IPS DF 19.7 (cell line): ENCODE results near the gene CDK9.
"Not testable (repeated sequence)": the region's sequence is repeated elsewhere in the genome, so short reads cannot be mapped to it uniquely, and the experiment has no call there.

Experiments used
- DNase-seq: peaks from one replicate; pipeline ENCODE4 v3.0.0-alpha.2; 2013; ENCODE audit warnings: low read depth, low spot score

Gene CDK9

DNA sequence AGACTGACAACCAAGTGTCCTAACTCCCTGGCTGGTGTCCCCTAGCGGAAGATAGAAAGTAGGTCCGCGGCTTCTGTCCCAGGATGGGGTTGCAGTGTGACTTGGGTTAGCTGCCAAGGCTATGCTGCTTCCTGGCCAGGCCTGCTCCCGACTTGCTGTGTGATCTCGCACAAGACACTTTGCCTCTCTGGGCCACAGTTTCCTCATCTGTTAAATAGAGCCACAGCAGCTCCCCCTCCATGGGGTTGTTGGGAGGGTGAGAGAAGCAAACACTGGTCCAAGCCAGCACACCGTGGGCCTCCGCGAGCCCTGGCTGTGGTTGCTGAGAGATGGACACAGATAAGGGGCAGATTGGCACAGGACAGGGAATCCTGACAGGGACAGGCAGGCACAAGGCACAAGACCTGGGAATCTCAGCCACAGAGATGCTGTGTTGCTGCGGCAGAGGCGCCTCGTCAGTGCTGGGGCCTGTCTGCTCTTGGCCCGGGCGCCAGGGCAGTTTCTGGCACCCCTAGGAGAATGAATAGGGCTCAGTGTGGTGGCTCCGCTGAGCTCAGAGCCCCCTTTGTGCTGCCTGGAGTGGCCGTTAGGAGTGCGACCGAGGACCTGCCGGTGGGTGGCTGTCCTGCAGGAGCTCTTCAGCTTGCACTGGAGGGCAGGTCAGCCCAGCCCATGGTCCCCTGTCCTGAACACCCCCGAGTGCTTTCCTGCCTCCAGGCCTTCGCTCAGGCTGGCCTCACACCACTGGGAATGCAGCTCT, 5.5 kb upstream of the CDK9 start:
- DNase-seq, result no peak

DNA sequence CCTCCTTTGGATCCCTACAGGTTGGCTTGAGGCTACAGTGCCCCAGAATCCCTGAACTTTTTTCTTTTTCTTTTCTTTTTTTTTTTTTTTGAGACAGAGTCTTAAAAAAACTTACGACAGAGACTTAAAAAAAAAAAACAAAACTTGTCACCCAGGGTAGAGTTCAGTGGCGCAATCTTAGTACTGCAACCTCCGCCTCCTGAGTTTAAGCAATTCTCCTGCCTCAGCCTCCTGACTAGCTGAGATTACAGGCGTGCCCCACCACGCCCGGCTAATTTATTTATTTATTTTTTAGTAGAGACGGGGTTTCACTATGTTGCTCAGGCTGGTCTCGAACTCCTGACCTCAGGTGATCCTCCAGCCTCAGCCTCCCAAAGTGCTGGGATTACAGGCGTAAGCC, 4.9 kb upstream of the CDK9 start:
- DNase-seq, result not testable (repeated sequence)

DNA sequence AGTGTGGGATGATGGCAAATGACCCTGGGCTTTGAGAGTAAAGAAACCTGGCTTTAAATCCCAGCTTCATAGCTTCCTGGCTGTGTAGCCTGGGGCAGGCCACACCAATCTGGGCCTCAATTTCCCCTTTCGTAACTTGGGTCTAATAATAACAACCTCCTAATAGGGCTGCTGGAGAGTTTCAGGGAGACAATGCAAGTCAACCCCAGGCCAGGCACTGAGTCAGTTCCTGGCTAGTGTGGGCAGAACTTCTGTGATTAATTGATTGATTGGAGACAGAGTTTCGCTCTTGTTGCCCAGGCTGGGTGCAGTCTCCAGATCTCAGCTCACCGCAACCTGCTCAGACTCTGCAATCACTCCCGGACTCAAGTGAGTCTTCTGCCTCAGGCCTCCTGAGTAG, 4.0 kb upstream of the CDK9 start:
- no peak for DNase-seq

DNA sequence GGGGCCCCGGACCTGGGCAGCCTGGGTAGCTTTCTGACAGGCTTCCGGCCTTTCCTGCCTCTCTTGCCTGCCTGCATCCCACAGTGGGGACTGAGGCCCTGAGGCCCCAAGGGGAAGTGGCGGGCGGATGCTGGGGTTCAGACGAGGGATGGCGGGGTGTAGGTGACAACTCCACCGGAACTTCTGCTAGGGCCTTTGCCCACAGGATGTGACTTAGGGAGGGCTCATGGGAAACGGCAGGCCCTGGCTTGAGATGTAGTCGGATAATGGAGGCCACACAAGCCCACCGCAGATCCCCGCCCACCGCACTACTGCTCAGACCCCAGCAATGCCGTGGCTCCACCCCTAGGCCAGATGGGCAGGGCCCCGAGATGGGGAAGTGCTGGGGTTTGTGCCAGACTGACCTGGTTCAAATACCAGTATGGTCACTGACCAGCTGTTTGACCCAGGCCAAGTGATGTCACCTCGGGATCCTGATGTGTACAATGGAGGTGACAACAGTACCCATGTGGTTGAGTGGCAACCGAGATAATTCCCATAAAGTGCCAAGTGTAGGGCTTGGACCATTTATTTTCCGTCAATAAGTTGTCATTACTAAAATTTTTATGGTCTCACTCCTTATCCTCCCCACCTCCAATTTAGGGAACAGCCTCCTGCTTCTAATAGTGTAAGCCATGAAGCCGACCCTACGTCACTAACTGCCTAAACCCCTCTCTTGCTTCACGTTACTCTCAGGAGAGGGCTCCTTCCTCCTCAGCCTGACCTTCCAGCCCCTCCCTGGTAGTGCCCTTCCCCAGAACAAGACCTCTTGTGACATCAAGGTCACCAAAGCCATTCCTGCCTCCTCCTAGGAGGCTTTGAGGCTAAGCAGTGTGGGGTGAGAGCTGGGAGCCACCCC, 2.5 kb upstream of the CDK9 start:
- DNase-seq, result no peak

DNA sequence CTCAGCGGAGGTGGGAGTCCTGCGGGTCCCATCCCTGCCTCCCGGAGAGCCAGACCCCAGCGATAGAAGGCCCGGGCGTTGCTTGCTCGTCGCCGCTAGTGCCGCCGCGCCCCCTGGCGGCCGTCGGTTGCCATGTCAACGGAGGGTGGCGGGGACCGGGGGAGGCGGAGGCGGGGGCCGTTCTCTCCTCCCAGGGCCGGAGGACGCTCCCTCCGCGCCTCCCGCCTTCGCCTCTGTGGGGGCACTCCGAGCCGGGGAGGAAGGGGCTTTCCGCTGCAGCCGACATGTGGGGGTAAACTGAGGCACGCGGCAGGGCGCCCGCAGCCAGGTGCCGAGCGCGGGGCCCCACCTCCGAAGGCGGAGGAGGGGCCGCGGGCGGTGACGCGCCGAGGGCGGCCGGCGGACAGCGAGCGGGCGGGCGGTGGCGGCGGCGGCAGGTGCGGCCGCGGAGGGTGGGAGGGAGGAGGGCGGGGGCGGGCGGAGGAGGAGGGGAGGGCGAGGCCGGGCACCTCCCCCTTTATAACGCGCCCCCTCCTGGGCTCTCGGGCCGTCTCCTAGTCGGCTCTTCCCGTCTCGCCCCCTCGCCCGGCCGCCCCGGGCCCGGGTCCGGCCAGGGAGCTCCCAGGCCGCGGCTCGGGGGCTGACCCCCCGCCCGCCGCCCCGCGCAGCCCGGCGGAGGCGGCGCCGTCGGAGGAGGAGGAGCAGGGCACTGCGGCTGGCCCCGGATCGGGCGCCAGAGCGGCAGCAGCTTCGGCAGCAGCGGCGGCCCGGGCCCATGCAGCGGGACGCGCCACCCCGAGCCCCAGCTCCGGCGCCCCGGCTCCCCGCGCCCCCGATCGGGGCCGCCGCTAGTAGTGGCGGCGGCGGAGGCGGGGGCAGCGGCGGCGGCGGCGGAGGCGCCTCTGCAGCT, 556 bp upstream of the CDK9 start:
- no peak for DNase-seq

DNA sequence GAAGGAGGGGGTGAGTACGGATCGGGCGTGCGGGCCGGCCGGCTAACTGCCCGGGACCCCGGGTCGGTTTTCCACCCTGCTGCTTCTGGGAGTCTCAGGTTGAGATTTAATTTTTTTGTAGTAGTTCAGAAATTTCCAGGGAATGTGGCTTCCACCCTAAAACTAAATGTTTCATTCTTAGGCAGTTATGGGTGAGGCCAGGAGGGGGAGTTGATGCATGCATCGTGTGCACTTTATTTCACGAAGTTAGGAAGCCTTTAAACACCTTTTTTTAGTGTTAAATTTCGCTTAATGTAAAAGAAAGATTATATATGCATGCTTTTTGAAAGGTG, 905 bp downstream of the CDK9 start:
- no peak for DNase-seq

DNA sequence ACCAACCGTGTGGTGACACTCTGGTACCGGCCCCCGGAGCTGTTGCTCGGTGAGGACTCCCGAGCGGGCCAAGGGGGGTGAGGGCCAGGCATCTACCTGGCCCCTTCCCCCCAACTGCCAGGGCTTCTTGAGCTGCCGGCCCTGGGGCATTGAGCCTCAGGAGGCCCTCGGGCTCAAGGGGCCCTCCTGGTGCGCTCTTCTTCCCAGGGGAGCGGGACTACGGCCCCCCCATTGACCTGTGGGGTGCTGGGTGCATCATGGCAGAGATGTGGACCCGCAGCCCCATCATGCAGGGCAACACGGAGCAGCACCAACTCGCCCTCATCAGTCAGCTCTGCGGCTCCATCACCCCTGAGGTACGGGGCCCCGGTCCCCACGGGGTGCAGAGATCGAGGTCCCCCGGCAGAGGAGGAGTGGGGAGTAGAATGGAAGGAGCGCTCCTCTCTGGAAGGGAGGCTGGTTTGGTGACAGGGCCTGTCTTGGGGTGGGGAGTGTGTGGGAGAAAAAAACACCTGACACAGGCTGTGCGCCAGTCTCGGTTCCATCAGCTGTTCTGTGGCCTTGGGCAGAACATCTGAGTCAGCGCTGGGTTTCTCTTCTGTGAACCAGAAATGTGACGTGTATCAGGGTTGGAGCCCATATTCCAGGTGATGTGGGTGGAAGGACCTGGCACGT, 2.6 kb downstream of the CDK9 start:
- DNase-seq, result no peak

DNA sequence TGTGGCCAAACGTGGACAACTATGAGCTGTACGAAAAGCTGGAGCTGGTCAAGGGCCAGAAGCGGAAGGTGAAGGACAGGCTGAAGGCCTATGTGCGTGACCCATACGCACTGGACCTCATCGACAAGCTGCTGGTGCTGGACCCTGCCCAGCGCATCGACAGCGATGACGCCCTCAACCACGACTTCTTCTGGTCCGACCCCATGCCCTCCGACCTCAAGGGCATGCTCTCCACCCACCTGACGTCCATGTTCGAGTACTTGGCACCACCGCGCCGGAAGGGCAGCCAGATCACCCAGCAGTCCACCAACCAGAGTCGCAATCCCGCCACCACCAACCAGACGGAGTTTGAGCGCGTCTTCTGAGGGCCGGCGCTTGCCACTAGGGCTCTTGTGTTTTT, 3.3 kb downstream of the CDK9 start:
- no peak for DNase-seq

DNA sequence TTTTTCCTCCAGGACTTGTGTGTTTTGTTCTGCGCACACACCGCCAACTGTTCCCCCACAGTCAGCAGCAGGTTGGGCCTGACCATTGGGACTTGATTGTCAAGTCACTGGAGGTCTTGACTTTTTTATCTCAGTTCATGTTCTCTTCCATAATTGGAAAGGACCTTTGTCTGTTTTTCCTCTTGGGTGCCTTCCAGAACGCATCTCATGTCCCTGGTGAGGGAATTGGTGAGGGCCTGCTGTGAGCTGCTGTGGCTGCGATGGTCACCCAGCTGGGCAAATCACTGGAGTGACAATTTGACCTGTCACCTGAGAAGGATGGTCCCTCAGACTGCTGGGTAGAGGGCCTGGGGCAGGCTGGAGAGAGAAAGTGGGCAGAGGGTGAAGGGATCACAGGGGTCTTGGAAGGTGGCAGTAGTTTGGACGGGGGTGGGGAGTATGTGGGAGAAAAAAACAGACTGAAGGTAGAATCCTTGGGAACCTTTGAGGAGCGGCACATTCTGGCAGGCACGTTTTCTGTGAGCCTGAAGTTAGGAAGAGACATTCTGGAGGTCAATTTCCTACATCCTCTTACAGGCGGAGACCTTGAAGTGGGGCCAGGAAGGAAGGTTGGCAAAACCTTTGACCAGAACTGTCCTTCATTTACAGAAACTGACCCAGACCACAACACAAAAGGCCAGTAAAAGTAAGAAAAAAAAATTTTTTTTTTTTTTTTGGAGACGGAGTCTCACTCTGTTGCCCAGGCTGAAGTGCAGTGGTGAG, 4.4 kb downstream of the CDK9 start:
- DNase-seq, result no peak

DNA sequence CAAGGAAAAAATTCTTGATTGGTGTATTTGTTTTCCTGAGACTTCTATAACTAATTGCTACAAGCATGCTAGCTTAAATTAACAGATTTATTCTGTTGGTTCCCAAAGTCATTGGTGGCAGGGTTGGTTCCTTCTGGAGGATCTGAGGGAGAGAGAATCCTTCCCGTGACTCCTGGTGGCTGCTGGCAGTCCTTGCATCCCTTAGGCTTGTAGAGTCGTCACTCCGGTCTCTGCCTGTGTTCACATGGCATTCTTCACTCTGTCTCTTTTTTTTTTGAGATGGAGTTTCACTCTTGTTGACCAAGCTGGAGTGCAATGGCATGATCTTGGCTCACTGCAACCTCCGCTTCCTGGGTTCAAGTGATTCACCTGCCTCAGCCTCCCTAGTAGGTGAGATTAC, 5.3 kb downstream of the CDK9 start:
- DNase-seq, result no peak

DNA sequence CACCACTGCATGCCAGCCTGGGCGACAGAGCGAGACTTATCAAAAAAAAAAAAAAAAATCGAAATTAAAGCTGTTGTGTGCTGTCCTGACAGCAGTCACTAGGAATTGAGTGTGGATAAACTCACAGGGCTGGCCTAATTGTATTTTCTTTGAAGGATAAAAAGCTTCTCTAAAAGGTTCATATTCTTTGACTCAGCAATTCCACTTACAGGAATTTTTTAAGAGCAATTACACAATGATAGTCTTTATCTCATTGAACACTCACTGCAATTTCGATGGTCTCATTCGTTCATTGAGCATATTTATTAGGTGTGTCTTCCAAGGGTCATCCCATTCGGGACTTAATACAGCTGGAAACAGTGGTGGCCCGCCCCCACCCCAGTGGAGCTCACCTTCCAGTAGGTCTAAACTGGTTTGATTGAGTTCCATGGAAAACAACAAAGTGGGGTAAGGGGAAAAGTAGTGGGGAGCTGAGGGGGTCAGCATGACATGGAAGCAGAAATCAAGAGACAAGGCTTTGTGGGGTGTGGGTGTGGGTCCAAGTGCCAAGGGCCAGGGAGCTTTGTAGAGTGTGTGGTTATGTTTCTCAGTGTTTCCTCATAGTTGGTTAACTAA, 6.7 kb downstream of the CDK9 start:
- DNase-seq, result no peak

DNA sequence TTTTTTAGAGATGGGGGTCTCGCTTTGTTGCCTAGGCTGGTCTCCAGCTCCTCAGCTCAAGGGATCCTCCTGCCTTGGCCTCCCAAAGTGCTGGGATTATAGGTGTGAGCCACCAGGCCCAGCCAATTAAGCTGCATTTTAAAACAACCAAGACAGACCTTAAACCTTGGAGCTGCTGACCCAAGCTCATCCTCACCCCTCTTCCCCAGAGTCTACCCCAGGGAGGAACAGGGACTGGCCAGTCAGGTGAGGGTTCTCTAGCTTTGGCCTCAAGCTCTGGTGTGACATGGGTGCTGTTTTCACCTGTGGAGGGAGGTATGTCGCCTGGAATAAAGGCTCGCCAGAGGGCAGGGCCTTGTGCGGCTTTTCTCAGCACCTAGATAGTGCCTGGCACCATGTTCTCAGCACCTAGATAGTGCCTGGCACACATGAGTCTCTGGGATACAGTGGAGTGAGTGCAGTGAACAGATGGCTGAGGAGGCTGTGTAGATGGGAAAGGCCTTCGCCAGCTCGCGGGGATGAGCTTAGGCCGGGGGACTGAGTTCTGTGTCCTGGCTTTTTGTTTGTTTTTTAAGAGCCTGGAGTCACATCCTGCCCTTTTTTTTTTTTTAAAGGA, 7.4 kb downstream of the CDK9 start:
- DNase-seq, result no peak

DNA sequence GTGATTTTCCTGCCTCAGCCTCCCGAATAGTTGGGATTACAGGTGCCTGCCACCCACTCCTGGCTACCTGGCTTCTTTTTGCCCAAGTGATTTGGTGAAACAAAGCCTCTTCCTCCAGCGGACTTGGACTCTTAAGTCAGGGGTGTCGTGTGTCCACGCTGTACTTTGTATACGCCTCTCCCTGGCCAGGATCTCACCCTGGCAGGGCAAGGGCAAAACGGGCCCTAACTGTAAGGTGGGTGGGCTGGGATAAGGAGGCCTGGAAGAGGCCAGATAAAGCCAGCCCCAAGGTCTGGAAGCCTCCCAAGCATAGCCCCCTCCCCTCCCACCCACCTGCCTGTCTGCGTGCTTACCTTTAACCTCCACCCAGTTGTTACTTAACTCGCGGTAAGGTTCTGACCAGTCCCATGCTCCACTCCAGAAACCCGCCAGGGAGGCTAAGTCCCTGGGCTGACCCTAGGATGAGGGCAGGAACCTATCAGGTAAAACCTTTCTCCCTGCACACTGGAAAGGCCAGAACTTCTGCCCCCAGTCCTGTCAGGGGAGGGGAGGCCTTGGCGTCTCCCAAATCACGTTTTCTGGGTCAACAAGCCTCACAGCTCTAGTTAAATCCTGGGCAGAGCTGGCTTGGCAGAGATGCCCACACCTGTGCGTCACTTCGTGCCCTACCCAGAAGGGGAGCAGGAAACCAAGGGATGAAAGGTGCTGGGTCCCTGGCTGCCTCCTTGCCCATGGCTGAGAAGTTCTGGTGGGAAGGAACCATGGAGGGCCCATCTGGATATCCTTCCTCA, 8.4 kb downstream of the CDK9 start:
- DNase-seq, result no peak

DNA sequence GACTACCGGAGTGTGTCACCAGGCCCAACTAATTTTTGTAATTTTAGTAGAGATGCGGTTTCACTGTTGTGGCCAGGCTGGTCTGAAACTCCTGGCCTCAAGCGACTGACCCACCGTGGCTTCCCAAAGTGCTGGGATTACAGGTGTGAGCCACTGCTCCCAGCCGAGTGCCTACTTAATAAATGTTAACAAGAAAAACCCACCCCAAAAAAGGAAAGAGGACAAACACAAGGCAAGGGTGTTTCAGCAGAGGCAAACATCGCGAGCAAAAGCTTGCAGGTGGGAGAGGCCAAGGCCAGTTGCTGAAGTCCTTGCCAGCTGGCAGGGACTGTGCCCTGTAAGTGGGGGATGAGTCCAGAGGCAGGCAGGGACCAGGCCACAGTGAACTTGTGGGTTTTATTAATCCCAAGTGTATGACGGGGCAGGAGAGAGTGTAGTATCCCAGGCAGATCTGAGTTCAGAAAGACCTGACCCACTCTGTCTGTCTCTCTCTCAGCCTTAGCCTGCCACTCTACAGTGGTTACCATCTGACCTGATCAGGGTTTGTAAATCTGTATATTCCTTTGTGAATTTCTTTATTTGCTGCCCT, 10.5 kb downstream of the CDK9 start:
- no peak for DNase-seq

DNA sequence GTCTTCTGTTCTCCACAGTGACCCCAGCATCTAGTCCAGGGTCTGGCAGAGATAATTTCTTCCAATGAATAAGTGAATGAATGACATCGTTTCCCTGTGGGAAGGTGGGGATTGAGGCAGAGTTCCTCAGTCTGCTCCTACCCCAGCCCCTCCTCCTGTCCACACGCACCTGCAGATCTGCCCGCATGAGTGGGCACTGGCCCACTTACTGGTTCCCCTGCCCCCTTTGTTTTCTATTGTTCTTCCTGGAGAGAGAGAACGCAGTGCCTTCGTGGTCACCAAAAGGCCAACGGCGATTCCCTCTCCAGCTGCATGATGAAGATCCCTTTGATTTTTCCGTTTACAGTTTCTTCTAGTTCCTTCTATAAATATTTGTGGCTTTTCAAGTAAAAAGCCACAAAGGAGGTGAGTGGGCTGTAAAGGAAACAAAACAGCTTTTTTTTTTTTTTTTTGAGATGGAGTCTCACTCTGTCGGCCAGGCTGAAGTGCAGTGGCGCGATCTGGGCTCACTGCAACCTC, 11.1 kb downstream of the CDK9 start:
- DNase-seq, result no peak

DNA sequence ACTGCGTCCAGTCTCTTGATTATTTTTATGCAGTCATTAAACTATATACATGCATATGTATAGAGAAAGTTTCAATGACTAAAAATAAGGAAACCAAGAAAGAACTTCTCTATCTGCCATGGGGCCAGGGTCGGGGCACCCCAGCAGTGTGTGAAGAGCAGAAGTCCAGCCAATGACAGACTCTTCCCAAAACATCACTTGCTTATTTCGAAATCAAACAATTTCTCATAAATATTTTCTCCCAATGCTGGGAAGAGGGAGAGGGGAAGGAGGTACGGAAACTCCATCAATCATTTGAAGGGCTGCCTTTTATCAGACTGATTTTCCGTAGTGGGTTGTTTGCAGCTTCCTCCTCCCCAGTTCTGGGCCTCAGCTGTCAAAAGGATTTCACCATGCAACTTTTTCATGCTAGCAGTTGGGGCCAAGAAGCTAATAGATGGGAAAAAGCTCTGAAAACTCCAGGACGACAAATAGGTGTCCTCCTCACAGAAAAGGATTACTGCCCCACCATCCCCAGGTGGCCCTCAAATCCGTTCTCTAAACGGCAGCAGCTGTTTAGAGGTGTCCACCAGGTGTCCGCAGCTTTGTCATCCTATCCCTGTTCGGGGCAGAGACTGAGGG, 16.2 kb downstream of the CDK9 start:
- DNase-seq, result no peak

DNA sequence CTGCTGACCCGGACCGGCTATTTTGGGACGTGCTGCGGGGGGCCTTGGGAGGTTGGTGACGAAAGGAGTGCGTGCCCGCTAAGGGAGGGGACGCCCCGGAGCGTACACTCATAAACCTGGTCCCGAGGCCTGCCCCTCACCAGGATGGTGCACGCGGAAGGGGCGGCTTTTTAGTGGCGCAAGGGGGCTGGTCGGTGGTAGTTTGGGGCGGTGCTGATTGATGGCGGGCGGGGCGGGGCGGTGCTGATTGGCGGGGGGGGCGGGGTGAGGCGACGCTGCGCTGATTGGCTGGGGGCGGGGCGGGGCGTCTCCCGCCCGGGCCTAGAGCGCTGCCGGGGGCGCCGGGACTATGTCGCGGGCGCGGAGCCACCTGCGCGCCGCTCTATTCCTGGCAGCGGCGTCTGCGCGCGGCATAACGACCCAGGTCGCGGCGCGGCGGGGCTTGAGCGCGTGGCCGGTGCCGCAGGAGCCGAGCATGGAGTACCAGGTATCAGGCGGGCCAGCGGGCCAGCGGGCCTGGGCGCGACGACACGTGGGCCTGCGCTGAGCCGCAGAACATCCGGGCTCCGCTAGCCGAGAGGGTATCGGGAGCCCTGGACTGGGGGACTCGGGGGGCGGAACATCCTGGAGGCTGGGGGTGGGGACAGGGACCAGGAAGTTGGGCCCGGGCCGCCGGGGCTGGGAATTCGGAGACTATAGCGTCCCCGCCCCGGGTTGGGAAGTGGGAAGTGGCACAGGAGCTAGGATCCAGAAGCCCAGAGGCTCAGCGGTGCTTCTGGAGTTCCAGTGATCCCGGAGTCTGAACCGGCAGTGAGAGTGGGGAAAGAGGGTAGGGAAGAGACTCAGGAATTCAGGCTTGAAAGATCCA, 17.0 kb downstream of the CDK9 start, which contains the start of gene FPGS:
Gene FPGS (plus strand): TSS at position 307 of the 868 bp plus-strand sequence. CDS start 43 bp downstream, at position 350.
- no peak for DNase-seq
